GM18873 (cell line): ENCODE data around the gene ROCK2.

ENCODE experiments used
- ATAC-seq: cut with Tn5 transposase; IDR thresholded peaks from one replicate; pipeline ENCODE4 v1.9.1; 2021; ENCODE audit warnings: mild to moderate bottlenecking, moderate library complexity, moderate number of reproducible peaks; ENCODE audit not compliant: unreplicated experiment, low FRiP score

Gene ROCK2

DNA sequence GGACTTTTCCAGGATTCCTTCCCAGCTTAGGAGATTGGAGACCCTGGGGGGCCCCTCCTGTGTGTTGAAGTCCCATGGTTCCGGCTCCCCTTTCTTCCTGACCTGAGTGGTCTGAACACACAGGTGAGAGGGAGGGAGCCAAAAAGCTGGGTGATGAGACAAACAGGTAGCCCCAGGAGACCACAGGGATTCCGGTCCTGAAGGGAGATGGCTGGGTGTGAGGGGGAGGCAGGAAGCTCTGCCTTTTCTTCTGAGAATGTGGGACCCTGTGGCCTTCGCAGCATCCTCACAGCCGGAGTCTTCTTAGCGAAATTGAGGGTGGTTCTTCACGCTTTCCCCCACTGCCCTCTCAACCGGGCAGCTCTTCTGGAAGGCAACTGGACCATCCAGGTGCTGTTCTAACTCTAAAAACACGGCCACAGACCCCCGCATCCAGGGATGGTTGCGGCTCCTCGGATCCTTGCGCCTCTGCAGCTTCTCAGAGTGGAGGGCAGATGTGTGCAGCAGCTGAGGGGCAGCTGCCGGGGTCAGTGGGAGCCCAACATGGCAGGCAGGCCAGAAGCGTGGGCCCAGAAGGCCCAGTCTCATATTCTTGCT lies 184.8 kb downstream of the ROCK2 start:
- ATAC-seq = no peak

DNA sequence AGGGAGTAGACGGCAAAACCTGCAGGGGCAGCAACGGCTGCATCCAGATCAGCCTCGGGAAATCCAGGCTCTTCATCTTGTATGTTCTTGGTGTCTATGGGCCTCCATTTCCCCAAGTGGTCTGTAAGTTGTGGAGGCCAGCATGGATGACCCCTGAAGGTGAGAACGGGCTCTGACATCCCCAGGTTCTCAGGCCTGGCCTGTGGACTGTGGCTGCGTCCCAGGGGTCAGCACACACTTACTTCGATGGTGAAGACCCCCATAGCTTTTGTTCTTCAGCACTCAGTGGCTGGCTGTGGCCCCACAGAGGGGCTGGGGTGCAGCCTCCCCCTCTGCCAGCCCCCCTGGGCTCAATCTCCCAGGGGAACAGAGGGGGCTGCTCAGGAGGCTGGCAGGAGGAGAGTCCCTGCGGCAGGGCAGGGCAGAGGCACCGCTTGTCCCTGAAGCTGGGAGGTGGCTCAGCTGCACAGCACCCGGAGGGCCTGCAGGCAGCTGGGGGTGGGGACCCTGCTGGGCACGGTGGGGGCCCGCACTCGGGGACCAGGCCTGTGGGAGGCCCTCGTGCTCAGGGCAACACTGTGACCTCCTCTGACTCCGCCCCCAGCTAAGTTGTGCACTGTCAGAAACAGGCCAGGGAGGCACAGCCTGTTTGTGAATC lies 185.4 kb downstream of the ROCK2 start:
- ATAC-seq = no peak

DNA sequence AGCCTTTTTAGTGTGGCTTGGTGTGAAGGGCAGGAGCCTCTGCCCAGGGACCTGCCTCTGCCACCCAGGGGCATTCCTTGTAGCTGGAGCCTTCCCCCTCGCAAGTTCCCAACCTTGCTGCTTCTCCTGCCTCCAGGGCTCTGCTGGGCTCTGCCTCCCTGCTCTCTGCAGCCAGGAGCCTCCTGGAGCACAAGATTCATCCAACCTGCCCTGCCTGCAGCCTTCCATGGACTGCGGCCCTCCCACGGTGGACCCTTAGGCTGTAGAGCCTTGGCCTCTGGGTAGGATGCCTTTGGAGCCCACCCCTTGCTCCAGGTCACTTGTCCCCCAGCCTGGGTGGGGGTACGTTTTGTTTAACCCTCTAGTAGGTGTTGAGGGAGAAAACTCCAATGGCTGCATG lies 186.7 kb downstream of the ROCK2 start:
- no peak for ATAC-seq

DNA sequence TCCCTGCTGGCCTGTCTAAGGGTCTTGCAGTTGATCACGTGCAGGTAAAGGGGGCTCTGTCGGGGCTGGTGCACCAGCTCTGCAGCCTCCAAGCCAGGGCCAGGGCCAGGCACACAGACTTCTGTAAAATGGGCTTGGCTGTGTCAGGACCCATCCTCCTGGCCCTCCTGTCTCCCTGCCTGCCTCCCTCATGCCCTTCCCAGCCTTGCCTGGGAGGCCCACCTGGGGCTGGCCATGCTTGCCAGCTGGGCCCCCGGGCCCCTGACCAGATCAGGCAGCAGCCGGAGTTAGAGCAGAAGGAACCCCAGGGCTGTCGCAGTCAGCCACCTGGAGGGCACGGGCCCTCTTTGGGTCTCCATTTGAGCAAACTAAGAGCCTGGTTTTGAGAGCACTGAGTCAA lies 187.1 kb downstream of the ROCK2 start:
- no peak for ATAC-seq

DNA sequence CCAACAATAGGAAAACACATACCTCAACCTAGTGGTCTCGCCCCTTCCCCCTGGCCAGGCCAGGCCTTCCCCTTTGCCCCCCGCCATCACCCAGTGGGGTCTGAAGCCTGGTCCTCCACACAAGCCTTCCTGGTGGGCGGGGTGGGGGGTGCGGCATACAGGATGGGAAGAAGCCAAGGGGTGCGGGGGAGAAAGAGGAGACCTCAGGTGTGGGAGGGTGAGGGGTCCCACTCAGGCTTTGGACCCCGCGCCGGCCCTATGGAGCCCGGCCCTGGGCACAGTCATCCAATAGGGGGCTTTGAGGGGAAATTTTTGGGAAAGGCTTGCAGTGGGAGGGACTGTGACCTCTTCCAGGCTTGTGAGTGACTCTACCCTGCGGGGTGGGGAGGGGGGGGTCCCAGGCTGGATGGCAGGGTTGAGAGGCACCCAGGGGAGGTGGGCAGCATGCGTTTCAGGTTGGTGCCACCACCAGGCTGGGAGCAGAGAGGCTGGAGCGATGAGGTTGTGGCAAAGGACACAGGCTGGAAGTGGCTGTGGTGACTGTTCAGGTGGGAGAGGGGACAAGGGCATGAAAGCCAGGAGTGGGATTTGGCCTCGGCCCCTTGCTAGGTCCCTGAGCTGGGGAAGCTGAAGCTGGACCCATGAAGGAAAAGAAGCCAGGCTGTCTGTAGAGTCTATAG lies 187.9 kb downstream of the ROCK2 start:
- no peak for ATAC-seq

DNA sequence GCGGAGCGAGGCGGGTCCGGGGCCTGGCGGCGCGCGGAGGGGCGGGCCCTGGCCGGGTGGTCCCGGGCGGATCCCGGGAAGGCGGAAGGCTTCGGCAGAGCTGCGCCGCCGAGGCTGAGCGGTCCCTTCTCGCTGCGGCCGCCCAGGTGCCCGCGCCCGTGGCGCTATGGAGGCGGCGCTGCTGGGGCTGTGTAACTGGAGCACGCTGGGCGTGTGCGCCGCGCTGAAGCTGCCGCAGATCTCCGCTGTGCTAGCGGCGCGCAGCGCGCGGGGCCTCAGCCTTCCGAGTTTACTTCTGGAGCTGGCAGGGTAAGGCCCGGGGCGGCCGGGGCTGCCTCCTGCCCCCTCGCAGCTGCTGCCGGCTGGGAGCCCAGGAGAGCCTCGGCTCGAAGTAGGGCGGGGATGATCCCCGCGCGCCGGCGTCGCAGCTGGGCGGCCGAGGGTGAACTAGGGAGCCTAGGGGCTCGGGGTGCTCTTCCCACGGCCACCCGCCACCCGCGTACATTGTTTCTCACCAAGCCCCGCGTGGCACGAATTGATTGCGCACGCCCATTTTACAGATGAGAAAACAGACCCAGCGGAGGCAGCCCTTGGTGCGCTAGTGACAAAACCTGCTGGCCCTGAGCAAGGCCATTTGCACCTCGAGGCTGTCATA lies 188.9 kb downstream of the ROCK2 start, which contains the start of gene SLC66A3:
SLC66A3 (plus strand) TSS at position 87 of the 655 bp plus-strand sequence; CDS start at position 167, 80 bp downstream.
- peak; percentile 70 for ATAC-seq

DNA sequence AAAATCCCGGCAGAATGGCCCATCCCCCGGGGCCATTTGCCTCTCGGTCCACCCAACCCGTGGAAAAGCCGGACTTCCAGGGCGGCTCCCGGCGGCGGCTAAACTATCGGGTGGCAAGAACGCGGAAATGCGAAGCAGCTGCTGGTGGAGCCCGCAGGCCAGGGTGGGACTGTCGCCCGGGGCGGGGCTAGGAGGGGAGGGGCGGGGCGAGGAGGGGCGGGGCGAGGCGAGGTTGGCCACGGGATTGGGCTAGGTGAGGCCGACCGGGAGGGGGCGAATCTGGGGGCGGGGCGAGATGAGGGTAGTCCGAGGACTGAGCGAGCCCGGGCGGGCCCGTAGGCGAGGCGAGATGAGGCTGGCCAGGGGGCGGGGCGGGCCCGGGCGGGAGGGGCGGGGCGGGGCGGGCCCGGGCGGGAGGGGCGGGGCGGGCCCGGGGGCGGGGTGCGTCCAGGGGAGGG lies 189.5 kb downstream of the ROCK2 start:
- peak; percentile 40 for ATAC-seq

DNA sequence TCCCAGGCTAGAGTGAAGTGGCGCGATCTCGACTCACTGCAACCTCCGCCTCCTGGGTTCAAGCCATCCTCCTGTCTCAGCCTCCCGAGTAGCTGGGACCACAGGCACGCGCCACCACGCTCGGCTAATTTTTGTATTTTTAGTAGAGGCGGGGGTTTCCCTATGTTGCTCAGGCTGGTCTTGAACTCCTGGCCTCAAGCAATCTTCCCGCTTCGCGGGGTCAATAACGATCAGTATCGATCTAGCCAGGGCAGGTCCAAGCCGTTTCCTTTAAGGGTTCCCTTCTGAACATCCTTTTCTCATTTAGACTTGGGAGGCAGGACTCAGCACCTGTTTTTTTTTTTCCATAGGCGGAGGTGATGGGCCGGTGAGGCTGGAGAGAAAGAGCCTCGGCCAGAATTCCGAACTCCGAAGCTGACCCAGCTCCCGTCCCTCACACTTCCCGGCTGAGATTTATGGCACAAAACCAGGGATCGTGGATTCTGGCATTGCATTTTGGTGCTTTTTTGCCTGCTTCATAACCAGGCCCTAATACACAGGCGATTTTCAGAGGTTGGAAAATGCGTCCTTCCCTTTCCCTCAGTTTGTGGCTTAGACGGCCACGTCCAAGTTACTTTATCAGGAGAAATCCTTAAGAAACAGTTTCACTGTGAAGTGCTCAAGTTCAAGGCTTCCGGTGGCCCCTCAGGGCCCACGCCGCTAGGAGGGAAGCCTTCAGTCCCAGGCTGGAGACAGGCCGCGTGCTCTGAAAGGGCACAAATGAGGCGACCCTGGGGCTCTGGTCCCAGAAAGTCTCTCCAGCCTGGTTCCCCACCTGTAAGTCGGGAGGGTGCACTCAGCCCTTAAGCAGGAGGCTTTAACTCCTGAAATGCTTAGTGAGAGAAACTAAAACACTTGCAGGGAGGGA lies 190.2 kb downstream of the ROCK2 start:
- ATAC-seq = peak; percentile 12

DNA sequence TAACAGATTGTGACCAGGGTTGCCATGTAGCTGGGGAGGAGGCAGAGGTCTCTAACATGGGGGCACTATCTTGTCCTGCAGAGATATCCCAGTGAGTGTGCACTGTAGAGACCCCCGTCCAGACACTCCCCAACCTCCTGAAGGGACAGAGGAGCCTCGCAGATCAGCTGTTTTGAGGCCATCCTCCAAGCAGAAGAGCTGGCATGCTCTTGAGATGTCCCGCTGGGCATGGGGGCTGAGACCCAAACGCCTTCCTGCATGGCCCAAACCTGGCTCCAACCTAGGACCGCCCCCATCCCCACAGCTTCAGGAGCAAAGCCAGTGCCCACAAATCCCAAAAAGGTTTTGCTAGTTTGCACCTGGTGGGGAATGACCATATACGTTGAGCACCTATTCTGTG lies 191.8 kb downstream of the ROCK2 start:
- ATAC-seq = no peak

DNA sequence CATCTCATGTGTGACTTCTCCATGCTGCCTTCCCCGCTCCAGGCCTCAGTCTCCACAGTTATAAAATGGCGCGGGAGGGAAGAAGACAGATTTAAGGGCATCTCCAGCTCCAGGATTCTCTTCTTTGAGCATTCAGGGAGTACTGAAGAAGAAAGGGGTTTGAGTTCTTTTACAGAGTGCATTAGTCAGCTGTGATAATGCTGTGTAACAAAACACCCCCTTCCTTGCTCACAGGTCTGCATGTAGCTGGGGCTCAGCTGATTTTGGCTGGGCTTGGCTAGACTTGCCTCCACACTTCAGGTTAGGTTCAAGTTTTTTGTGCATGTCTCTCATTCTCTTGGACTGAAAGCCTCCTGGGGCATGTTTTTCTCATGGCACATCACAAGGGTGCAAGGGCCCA lies 197.2 kb downstream of the ROCK2 start:
- ATAC-seq = no peak

DNA sequence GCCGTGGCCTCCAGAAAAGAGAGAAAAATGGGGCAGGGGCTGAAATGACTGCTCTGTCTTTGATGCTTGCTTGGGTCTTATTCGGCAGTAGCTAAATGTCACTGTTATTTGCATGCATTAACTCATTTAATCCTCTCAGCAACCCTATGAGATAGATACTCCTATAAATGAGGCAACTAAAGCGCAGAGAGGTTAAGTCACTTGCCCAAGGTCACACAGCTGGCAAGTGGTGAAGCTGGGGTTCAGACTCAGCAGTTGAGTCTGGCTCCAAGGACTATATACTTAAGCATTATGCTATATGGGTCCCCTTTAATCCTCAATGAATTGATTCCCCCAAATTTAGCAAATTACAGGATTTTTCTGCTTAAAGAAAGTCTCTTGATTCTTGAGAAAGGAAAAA lies 198.4 kb downstream of the ROCK2 start:
- ATAC-seq = no peak

DNA sequence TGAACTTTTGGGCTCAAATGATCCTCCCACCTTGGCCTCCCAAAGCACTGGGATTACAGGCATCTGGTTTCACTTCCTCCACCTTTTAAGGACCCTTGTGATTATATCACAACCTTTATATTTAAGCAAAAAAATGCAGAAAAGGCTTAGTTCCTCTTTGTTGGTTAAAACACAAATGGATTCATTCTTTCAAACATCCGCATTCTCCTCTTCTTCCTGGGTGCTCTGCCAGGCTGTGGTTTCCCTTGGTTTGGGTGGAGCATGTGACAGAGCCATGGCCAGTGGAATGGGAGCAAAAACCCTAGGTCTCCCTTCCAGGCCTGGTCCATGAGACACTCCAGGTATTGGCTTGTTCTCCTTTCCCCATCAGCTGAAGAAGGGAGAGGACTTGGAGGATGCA lies 199.1 kb downstream of the ROCK2 start:
- no peak for ATAC-seq

DNA sequence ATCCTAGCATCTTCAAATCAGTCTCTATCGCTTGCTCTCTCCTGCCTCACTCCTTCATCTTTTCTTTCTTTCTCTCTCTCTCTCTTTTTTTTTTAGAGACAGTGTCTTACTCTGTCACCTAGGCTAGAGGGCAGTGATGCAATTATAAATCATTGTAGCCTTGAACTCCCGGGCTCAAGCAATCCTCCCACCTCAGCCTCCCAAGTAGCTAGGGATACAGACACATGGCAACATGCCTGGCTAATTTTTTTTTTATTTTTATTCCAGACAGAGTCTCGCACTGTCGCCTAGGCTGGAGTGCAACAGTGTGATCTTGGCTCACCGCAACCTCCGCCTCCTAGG lies 199.7 kb downstream of the ROCK2 start:
- no peak for ATAC-seq

DNA sequence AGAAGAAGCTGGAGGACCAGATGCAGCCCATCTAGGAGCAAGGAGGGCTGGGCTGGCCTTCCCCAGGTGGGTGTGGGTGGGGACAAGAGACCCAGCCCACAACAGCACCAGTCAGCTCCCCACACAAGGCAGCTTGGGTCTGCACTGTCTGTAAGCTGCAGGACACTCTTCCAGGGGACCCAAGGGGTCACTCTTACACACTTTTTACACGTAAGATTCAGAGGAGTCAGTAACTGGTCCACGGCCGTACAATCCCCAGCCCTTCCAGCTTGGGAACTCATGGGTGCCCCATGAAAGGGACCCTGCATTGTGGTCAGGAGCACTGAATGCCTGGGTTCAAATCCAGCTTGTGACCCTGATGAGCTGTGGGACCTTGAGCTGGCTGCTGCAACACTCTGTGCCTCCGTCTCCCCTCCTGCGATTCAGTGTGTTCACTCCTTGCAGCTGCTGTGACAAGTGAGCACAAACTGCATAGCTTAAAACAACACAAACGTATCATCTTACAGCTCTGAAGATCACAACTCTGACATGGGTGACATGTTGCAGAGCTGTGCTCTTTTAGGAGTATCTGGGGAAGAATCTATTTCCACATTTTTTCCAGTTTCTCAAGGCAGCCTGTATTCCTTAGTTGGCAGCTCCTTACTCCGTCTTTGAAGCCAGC lies 200.2 kb downstream of the ROCK2 start:
- ATAC-seq = no peak

DNA sequence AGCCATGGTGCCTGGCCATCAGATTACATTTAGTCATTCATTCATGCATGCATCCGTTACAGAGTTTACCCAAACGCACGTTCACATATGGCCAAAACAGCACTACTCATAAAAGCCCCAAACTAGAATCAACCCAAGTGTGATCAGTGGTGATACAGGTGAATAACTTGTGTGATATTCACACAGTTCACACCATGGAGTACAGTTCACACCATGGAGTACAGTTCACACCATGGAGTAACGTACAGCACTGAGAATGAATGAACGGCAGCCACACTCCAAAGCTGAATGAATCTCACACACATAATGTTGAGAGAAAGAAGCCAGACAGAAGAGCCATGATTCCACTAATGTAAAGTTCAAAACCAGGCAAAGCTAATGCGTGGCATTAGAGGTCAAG lies 201.4 kb downstream of the ROCK2 start:
- no peak for ATAC-seq

DNA sequence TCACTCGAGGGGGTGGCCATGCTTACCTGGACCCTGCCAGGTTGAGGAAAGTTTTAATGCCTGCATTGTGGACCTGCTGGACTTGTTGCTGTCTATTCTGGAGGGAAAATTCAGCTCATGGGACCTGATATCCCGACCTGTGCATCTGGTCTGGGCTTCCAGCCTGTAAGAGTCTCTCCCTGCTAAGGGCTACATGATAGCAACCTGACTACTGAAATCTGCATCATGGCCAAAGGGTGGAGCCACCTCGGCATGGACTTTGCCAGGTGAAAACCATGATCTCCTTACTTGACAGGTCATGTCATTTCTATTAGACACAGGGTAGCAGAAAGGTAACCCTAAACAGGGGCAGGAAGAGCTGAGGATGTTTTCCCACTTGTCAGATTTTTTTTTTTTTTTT lies 202.1 kb downstream of the ROCK2 start:
- no peak for ATAC-seq

DNA sequence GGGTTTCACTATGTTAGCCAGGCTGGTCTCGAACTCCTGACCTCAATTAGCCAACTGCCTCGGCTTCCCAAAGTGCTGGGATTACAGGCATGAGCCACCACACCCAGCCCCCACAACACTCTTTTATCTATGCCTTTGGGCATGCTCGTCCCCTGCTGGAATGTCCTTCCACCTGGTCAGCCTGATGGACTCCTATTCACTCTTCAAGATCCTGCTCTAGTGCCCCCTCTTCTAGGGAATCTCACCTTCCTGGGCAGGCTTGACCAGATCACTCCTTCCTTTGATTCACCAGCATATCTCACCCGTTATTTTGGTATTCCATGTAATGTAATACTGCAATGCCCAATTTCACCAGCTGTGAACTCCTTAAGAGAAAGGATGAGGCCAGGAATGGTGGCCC lies 203.1 kb downstream of the ROCK2 start:
- ATAC-seq = no peak

DNA sequence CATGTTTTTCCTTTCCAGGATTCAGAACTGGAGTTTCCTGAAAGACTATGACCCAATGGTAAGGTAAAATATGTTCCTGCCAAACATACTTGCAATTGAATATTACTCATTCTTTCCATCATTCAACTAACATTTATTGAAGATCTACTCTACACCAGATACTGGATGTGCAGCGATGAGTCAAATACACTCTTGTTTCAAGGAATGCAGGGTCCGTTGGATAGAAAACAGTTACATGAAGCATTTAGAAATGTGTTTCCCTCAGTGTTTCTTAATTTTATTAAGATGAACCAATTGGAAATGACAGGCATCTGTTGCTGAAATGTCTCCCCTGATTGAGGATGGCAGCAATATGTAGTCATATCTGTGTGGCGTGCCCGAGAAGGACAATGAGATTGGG lies 203.9 kb downstream of the ROCK2 start:
- ATAC-seq = no peak

DNA sequence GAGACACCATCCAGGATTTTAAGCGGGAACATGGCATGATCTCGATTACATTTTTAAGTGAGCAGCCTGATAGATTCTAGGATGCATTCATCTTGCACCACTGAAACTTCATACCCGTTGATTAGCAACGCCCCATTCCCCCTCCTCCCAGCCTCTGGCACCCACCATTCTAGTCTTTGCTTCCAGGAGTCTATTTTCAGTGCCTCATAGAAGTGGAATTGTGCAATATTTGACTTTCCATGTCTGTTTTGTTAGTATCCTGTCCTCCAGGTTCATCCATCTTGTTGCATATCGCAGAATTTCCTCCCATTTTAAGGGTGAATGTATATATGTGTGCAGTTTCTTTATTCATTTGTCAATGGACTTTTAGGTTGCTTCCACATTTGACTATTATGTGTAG lies 210.1 kb downstream of the ROCK2 start:
- ATAC-seq = no peak

DNA sequence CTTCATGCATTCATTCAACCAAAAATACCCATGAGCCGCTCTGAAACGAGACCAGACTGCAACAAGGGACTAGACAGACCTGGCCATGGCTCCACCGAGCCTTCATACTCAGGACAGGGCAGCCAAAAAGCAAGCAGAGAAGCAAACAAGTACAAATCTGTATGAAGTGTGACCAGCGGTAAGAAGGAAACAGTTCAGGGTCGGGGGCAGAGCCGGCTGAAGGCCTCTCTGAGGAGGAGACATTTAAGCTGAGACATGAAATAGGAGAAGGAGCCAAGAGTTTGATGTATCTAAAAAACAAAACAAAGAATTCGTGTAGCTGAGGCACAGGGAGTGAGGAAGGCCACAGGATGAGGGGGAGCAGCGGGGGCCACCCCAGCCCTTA lies 210.5 kb downstream of the ROCK2 start:
- no peak for ATAC-seq
